GM12878 (cell line): ENCODE measurements around the gene SIX3. TPM values are rescaled to one million over a fixed set of nuclear protein-coding genes. Genes with fewer than 3 reads are reported as not detected.

Experiments used
- ATAC-seq: fragments of 200-7000 bp; cut with Tn5 transposase; 3 replicates; pipeline ENCODE4 v1.9.1; 2020; ENCODE audit warnings: mild to moderate bottlenecking, moderate library complexity
- BruUV-seq: library from RNA; stranded (reverse); fragments of 400-500 nt; replicated peaks from 2 replicates; lab custom pipeline; 2021; lab: Mats Ljungman, UMichigan
- CTCF ChIA-PET: fragments of 300-600 bp; sonication (Branson Sonifier 250); formaldehyde crosslinking; extraction: SDS; loops from one replicate; lab custom pipeline; 2021; ENCODE audit warnings: inconsistent platforms; lab: Yijun Ruan, JAX
- POLR2A ChIA-PET: fragments of 350-600 bp; formaldehyde crosslinking; extraction: SDS; loops from one replicate; lab custom pipeline; 2021; ENCODE audit warnings: inconsistent platforms; lab: Charles Lee
- RAD21 ChIA-PET: fragments of 300-600 bp; sonication (Branson Sonifier 250); formaldehyde crosslinking; loops from one replicate; lab custom pipeline; 2023; ENCODE audit warnings: antibody characterized with exemption; ENCODE audit not compliant: unreplicated experiment; lab: Charles Lee
- SMC1A ChIA-PET: fragments of 300-600 bp; sonication (Branson Sonifier 250); formaldehyde crosslinking; loops from one replicate; lab custom pipeline; 2023; ENCODE audit not compliant: unreplicated experiment, uncharacterized antibody; lab: Charles Lee
- DNase-seq: peaks from one replicate; pipeline ENCODE4 v3.0.0-alpha.2; 2011; ENCODE audit warnings: low read depth, low spot score
- FAIRE-seq: peaks from 3 replicates; lab custom pipeline; 2011; peaks lifted over from hg19 to GRCh38; lab: Jason Lieb, UNC
- H2AFZ ChIP-seq: 2 replicates; pipeline ENCODE4 v1.6.0; 2011; ENCODE audit warnings: low read depth, low read length, control low read depth; ENCODE audit not compliant: control insufficient read depth
- H3K27ac ChIP-seq: 2 replicates; pipeline ENCODE4 v1.5.1; 2011; ENCODE audit warnings: control low read depth; ENCODE audit not compliant: control insufficient read depth, insufficient read depth
- H3K27me3 ChIP-seq, 2 experiments: replicated peaks in 1 of 2; 2 replicates each; pipeline versions ENCODE4 v1.6.0 to v1.6.1; 2011; ENCODE audit warnings: low read length in 1 of 2; ENCODE audit not compliant: control insufficient read depth in 2 of 2, insufficient read depth in 2 of 2
- H3K36me3 ChIP-seq, 2 experiments: 2 replicates each; pipeline ENCODE4 v1.5.1; 2011; ENCODE audit warnings: low read length in 1 of 2; ENCODE audit not compliant: control insufficient read depth in 2 of 2, insufficient read depth in 2 of 2
- H3K4me1 ChIP-seq: 2 replicates; pipeline ENCODE4 v1.6.1; 2011; ENCODE audit warnings: mild to moderate bottlenecking, low read length, moderate library complexity, mixed read lengths; ENCODE audit not compliant: control insufficient read depth, insufficient read depth
- H3K4me2 ChIP-seq: 2 replicates; pipeline ENCODE4 v1.6.0; 2011; ENCODE audit warnings: control low read depth; ENCODE audit not compliant: control insufficient read depth, insufficient read depth
- H3K4me3 ChIP-seq: fragments of 200-600 bp; sonication (generic); 2 replicates; pipeline ENCODE4 v1.5.1; 2016
- H3K79me2 ChIP-seq: 2 replicates; pipeline ENCODE4 v1.6.0; 2011; ENCODE audit warnings: low read length; ENCODE audit not compliant: control insufficient read depth, insufficient read depth
- H3K9ac ChIP-seq: 2 replicates; pipeline ENCODE4 v1.8.0; 2011; ENCODE audit warnings: low read length, control low read depth, mixed read lengths; ENCODE audit not compliant: control insufficient read depth, insufficient read depth
- H3K9me3 ChIP-seq: replicated peaks from 3 replicates; pipeline ENCODE4 v1.5.1; 2011; ENCODE audit warnings: mild to moderate bottlenecking, low read length; ENCODE audit not compliant: control insufficient read depth, insufficient read depth
- H4K20me1 ChIP-seq: 2 replicates; pipeline ENCODE4 v1.6.0; 2011; ENCODE audit not compliant: control insufficient read depth, insufficient read depth
- ATF7 ChIP-seq: fragments of 450-650 bp; IDR thresholded peaks from 2 replicates; pipeline ENCODE4 v1.6.1; 2016; ENCODE audit warnings: low read depth, mild to moderate bottlenecking
- CBX5 ChIP-seq: sonication (generic); IDR thresholded peaks from 2 replicates; pipeline ENCODE4 v1.6.1; 2016; ENCODE audit warnings: low read depth, moderate library complexity, mild to moderate bottlenecking, inconsistent platforms
- CEBPZ ChIP-seq: fragments of 150-350 bp; IDR thresholded peaks from 2 replicates; pipeline ENCODE4 v1.6.1; 2016; ENCODE audit warnings: low read depth, low read length
- JUNB ChIP-seq: IDR thresholded peaks from 2 replicates; pipeline ENCODE4 v1.6.1; 2016; ENCODE audit warnings: antibody characterized with exemption, mild to moderate bottlenecking
- TAF1 ChIP-seq: IDR thresholded peaks from 2 replicates; pipeline ENCODE4 v1.6.1; 2011; ENCODE audit warnings: mild to moderate bottlenecking, low read depth, low read length, borderline replicate concordance
- YY1 ChIP-seq: IDR thresholded peaks from 2 replicates; pipeline ENCODE4 v1.6.1; 2011; ENCODE audit warnings: low read depth, mild to moderate bottlenecking, low read length
- ZBED1 ChIP-seq: IDR thresholded peaks from 2 replicates; pipeline ENCODE4 v1.6.1; 2016; ENCODE audit warnings: borderline replicate concordance
- ZBTB40 ChIP-seq: fragments of 450-650 bp; IDR thresholded peaks from 2 replicates; pipeline ENCODE4 v1.6.1; 2016; ENCODE audit warnings: mild to moderate bottlenecking, moderate library complexity, borderline replicate concordance
- WGBS: methylation state at CpG from one replicate; pipeline ENCODE4 v1.1.6; 2016; ENCODE audit warnings: low lambda C conversion rate; ENCODE audit not compliant: insufficient replicate concordance, insufficient coverage; ENCODE audit errors: missing lambda C conversion rate; 5-methylcytosine and 5-hydroxymethylcytosine counted together
- in situ Hi-C: fragments of 300-500 bp; cut with MboI; formaldehyde crosslinking; loops from 9 replicates; pipeline ENCODE4 v1.14.3; 2018; ENCODE audit warnings: mixed read lengths
- intact Hi-C: fragments of 100-400 bp; cut with micrococcal nuclease; formaldehyde crosslinking; loops from one replicate; pipeline ENCODE4 v1.14.2; 2022; ENCODE audit not compliant: unreplicated experiment
- polyA plus RNA-seq, 11 experiments: library from polyadenylated mRNA; depleted of rRNA in 4 of 11; unstranded in 6 of 11; stranded (reverse) in 5 of 11; fragments of >200 nt; fragmentation: Nextera tagmentation in 4 of 11; fragmentation: Illumina TruSeq in 1 of 11; extraction: Ambion mirVana in 4 of 11; extraction: Trizol in 1 of 11; gene quantifications; 1 replicate in 1 of 11; 2 replicates in 10 of 11; pipeline versions ENCODE4 v1.2.1 to v1.2.3, GENCODE V29; 2011 to 2016; ENCODE audit warnings: inconsistent platforms in 2 of 11, missing spikeins in 2 of 11, low read depth in 1 of 11
- total RNA-seq, 4 experiments: library from RNA; depleted of rRNA in 3 of 4; stranded (reverse); fragments of >200 nt in 3 of 4; fragmentation: Illumina TruSeq in 1 of 4; extraction: Trizol in 1 of 4; gene quantifications; 2 replicates each; pipeline versions ENCODE4 v1.2.1 to v1.2.3, GENCODE V29; 2013 to 2021
- TF ChIP-seq, protein P1 (sequence below): fragments of 450-650 bp; IDR thresholded peaks from 2 replicates; pipeline ENCODE4 v1.6.1; 2016; ENCODE audit warnings: mild to moderate bottlenecking
- TF ChIP-seq, protein P2 (sequence below): IDR thresholded peaks from 2 replicates; pipeline ENCODE4 v1.6.1; 2012; ENCODE audit warnings: improper control_type of control experiment, low read depth, low read length; ENCODE audit not compliant: insufficient replicate concordance

The SIX3 gene
- total and polyA plus RNA-seq, 10 of the 15 experiments (the other 5 are each of a cell fraction or from before 2014, with no cell fraction given), result 0.05 to 0.42 (median 0.13) TPM; not detected in 4

- SMC1A ChIA-PET, result interaction anchor here (0.7 to 1.2 kb wide), 4 partner anchors 11 to 567 kb away, joined by 3 read pairs; no protein-coding TSS in a partner anchor
- peaks cover 5% of the 10 kb centered on the region; the same call in 1 of the 2 replicates for H3K4me1 ChIP-seq
- intact Hi-C loops (no loop called here), in situ Hi-C loops (no loop called here)
- no peak overlapping the region for H2AFZ ChIP-seq
- POLR2A ChIA-PET, result interaction anchor here (0.6 kb wide), 1 partner anchor 8 kb away, joined by 3 read pairs; no protein-coding TSS in a partner anchor
- no peaks in the 10 kb centered on the region for H4K20me1 ChIP-seq
- no TSS peak for BruUV-seq
- no peaks in the 10 kb centered on the region for H3K79me2 ChIP-seq
- FAIRE-seq, result no peak
- H3K9me3 ChIP-seq, result no peaks in the 10 kb centered on the region
- no peak for DNase-seq
- H3K27me3 ChIP-seq, result peaks cover 3 to 23% of the 10 kb centered on the region in 2 experiments
- H3K4me2 ChIP-seq, result no peak overlapping the region
- no peak for ATAC-seq
- H3K9ac ChIP-seq, result no peak overlapping the region
- no peaks in the 10 kb centered on the region for H3K36me3 ChIP-seq
- 39% methylated on average over 9 of the region's 9 CpGs for WGBS
- RAD21 ChIA-PET, result interaction anchor here (0.8 kb wide), 1 partner anchor 29 kb away, joined by 4 read pairs; no protein-coding TSS in a partner anchor
- H3K27ac ChIP-seq, result no peak overlapping the region
- CTCF ChIA-PET, result interaction anchor here (0.7 to 2.2 kb wide), 4 partner anchors 20 to 157 kb away, joined by 3 to 8 read pairs (median 4); no protein-coding TSS in a partner anchor
- H3K4me3 ChIP-seq, result no peak overlapping the region
- no peak for TF ChIP-seq ZBED1
- no peak for TF ChIP-seq YY1
- TF ChIP-seq JUNB, result no peak
- no peak for TF ChIP-seq CBX5
- no peak for TF ChIP-seq CEBPZ
- TF ChIP-seq TAF1, result no peak
- TF ChIP-seq, protein P1, sequence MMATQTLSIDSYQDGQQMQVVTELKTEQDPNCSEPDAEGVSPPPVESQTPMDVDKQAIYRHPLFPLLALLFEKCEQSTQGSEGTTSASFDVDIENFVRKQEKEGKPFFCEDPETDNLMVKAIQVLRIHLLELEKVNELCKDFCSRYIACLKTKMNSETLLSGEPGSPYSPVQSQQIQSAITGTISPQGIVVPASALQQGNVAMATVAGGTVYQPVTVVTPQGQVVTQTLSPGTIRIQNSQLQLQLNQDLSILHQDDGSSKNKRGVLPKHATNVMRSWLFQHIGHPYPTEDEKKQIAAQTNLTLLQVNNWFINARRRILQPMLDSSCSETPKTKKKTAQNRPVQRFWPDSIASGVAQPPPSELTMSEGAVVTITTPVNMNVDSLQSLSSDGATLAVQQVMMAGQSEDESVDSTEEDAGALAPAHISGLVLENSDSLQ, result no peak
- TF ChIP-seq ATF7, result no peak
- TF ChIP-seq ZBTB40, result no peak
- TF ChIP-seq, protein P2, sequence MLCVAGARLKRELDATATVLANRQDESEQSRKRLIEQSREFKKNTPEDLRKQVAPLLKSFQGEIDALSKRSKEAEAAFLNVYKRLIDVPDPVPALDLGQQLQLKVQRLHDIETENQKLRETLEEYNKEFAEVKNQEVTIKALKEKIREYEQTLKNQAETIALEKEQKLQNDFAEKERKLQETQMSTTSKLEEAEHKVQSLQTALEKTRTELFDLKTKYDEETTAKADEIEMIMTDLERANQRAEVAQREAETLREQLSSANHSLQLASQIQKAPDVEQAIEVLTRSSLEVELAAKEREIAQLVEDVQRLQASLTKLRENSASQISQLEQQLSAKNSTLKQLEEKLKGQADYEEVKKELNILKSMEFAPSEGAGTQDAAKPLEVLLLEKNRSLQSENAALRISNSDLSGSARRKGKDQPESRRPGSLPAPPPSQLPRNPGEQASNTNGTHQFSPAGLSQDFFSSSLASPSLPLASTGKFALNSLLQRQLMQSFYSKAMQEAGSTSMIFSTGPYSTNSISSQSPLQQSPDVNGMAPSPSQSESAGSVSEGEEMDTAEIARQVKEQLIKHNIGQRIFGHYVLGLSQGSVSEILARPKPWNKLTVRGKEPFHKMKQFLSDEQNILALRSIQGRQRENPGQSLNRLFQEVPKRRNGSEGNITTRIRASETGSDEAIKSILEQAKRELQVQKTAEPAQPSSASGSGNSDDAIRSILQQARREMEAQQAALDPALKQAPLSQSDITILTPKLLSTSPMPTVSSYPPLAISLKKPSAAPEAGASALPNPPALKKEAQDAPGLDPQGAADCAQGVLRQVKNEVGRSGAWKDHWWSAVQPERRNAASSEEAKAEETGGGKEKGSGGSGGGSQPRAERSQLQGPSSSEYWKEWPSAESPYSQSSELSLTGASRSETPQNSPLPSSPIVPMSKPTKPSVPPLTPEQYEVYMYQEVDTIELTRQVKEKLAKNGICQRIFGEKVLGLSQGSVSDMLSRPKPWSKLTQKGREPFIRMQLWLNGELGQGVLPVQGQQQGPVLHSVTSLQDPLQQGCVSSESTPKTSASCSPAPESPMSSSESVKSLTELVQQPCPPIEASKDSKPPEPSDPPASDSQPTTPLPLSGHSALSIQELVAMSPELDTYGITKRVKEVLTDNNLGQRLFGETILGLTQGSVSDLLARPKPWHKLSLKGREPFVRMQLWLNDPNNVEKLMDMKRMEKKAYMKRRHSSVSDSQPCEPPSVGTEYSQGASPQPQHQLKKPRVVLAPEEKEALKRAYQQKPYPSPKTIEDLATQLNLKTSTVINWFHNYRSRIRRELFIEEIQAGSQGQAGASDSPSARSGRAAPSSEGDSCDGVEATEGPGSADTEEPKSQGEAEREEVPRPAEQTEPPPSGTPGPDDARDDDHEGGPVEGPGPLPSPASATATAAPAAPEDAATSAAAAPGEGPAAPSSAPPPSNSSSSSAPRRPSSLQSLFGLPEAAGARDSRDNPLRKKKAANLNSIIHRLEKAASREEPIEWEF, result no peak
Observed at GRCh38 chr2:44926957-44927356, 14.5 kb upstream of the SIX3 start.
